Activated T-cell treated with anti-CD3 and anti-CD28 coated beads, Interleukin-2, amount 50 U/mL, for 4 hours (primary cell): ENCODE data around the gene TBRG4. TPM values are rescaled to one million over a fixed set of nuclear protein-coding genes. Genes with fewer than 3 reads are reported as not detected.
"Not testable (repeated sequence)": the region's sequence is repeated elsewhere in the genome, so short reads cannot be mapped to it uniquely, and the experiment has no call there.

Source experiments
- ATAC-seq, 2 donors: fragments of 200-7000 bp; cut with Tn5 transposase; one replicate each; pipeline ENCODE4 v1.10.0; 2021
- DNase-seq: peaks from one replicate; pipeline ENCODE4 v3.0.0-alpha.2; 2020
- H3K27me3 Mint-ChIP-seq: one replicate; pipeline ENCODE4 v1.8.0; 2021; ENCODE audit warnings: low read depth, mixed read lengths
- H3K36me3 Mint-ChIP-seq: one replicate; pipeline ENCODE4 v1.8.0; 2022; ENCODE audit warnings: mixed read lengths; ENCODE audit not compliant: insufficient read depth
- H3K4me1 Mint-ChIP-seq: one replicate; pipeline ENCODE4 v1.8.0; 2021; ENCODE audit warnings: low read depth, mixed read lengths
- H3K4me3 Mint-ChIP-seq: one replicate; pipeline ENCODE4 v1.8.0; 2021; ENCODE audit warnings: mild to moderate bottlenecking, moderate library complexity, mixed read lengths
- H3K9me3 Mint-ChIP-seq: one replicate; pipeline ENCODE4 v1.8.0; 2021; ENCODE audit warnings: mixed read lengths
- total RNA-seq, 3 donors: library from RNA; stranded (reverse); gene quantifications; one replicate each; pipeline ENCODE4 v1.2.1, GENCODE V29; 2021

Gene TBRG4
- total RNA-seq, 3 donors from 2014 or later, result 206 to 236 (median 233) TPM

DNA sequence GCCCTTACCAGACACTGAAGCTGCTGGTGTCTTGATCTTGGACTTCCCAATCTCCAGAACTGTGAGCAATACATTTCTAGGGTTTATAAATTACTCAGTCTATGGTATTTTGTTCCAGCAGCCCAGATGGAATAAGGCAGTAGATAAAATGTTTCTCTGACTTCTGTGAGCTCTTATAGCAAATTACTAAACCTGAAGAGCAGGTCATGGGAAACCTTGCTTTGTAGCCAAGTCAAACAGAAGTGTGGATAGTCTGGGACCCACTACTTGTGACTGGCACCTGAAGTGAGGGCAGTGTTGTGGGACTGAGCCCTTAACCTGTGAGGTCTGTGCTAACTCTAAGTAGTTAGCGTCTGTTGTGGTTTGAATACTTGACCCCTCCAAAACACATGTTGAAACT, 4.6 kb upstream of the TBRG4 start:
- H3K4me1 Mint-ChIP-seq, result peaks cover 12% of the 10 kb centered on the region
- no peak overlapping the region for H3K4me3 Mint-ChIP-seq
- H3K27me3 Mint-ChIP-seq, result peaks cover 4% of the 10 kb centered on the region
- no peaks in the 10 kb centered on the region for H3K9me3 Mint-ChIP-seq
- DNase-seq (no peak), ATAC-seq (no peak)
- peaks cover 3% of the 10 kb centered on the region for H3K36me3 Mint-ChIP-seq

- DNase-seq, result no peak
- no peak for ATAC-seq
- H3K4me3 Mint-ChIP-seq, result no peak overlapping the region
- H3K36me3 Mint-ChIP-seq, result peaks cover 6% of the 10 kb centered on the region
- peaks cover 17% of the 10 kb centered on the region for H3K4me1 Mint-ChIP-seq
- peaks cover 4% of the 10 kb centered on the region for H3K27me3 Mint-ChIP-seq
- no peaks in the 10 kb centered on the region for H3K9me3 Mint-ChIP-seq
Observed at GRCh38 chr7:45114926-45115325, 3.4 kb upstream of the TBRG4 start.

GRCh38 chr7:45114257-45114656, 2.8 kb upstream of the TBRG4 start:
- H3K4me3 Mint-ChIP-seq, H3K36me3 Mint-ChIP-seq, H3K27me3 Mint-ChIP-seq, DNase-seq, ATAC-seq, H3K9me3 Mint-ChIP-seq: not testable (repeated sequence)
- H3K4me1 Mint-ChIP-seq, result peaks cover 19% of the 10 kb centered on the region

DNA sequence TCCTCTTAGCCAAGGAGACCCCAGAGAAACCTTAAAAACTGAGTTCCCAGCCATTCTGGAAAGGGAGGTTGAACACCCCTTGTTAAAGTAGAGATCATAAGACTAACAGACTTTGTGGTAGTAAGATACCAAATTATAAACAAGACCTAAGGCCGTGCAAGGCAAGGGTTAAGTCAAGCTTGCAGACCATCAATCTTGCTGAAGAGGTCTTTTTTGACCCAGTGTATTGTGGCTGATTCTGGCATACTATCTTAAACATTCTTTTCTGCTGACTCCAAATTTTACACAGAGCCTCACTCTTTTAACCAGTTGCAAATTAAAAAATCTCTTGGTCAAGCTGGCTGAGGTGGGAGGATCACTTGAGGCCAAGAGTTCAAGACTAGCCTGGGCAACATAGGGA, 1.2 kb upstream of the TBRG4 start:
- Mint-ChIP-seq H3K4me3 (peak overlapping the region; percentile 59), H3K4me1 (peaks cover 31% of the 10 kb centered on the region), H3K27me3 (peaks cover 4% of the 10 kb centered on the region), H3K36me3 (peaks cover 18% of the 10 kb centered on the region), H3K9me3 (no peaks in the 10 kb centered on the region)
- ATAC-seq, result no peak
- DNase-seq, result no peak

DNA sequence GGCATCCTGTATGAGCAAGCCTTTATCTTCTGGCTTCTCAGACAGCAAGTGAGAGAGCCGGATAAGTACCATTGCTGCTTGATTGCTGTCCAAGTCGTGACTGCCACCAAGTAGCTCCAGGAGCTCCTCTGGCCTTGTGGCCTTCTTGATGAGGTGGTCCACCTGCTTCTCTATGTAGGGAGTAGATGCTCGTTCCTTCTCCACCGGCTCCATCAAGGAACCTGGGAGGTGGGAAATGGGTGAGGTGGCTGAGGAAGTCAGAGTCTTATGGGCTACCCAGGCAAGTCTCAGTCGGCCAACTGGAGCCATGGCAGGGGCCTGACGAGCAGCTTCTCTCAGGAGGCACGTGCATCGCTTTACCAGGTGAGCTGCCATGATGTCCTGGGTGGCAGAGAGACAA, 2.6 kb downstream of the TBRG4 start:
- no peaks in the 10 kb centered on the region for H3K9me3 Mint-ChIP-seq
- peak overlapping the region; percentile 54 for H3K4me3 Mint-ChIP-seq
- ATAC-seq (no peak), DNase-seq (no peak)
- no peaks in the 10 kb centered on the region for H3K27me3 Mint-ChIP-seq
- H3K4me1 Mint-ChIP-seq, result peaks cover 42% of the 10 kb centered on the region
- peaks cover 25% of the 10 kb centered on the region for H3K36me3 Mint-ChIP-seq

GRCh38 chr7:45107356-45107755, 4.1 kb downstream of the TBRG4 start:
- H3K4me1 Mint-ChIP-seq, result peaks cover 38% of the 10 kb centered on the region
- H3K27me3 Mint-ChIP-seq, result no peaks in the 10 kb centered on the region
- peaks cover 29% of the 10 kb centered on the region for H3K36me3 Mint-ChIP-seq
- DNase-seq, result no peak
- ATAC-seq, result no peak
- no peaks in the 10 kb centered on the region for H3K9me3 Mint-ChIP-seq
- peak overlapping the region; percentile 69 for H3K4me3 Mint-ChIP-seq

- Mint-ChIP-seq H3K27me3 (no peaks in the 10 kb centered on the region), H3K4me1 (peaks cover 33% of the 10 kb centered on the region), H3K4me3 (no peak overlapping the region), H3K36me3 (peaks cover 32% of the 10 kb centered on the region), H3K9me3 (no peaks in the 10 kb centered on the region)
- DNase-seq (no peak), ATAC-seq (no peak)
Observed at GRCh38 chr7:45106820-45107219, 4.7 kb downstream of the TBRG4 start.

DNA sequence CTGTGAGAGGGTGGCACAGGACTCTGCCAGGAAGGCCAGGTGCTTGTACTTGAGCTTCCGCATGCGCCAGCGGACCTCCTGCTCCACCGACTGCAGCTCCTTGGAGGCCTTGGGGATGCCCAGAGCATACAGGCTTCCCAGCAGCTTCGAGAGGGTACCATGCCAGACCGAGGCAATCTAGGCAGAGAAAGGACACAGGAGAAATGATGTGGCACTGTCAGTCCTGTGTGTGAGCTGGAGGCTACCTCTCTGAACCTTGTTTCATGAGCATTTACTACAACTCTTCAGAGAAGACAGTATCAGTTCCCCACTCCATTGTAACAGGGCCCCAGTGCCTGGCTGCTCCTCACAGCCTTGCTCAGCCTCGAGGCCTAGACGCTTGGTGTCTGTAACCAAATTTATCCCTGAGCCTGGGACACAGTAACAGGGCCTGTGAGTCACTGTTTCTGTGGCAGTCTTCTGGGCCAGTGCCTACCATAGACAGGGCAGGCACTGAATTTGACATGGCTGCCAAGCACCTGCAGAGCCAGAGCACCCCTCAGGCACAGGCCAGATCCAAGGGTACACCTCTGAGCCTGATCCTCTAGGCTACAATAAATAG, 5.8 kb downstream of the TBRG4 start:
- ATAC-seq (peak; percentile 24 to 38), DNase-seq (no peak)
- H3K36me3 Mint-ChIP-seq, result peaks cover 30% of the 10 kb centered on the region
- H3K4me1 Mint-ChIP-seq, result peaks cover 30% of the 10 kb centered on the region
- no peaks in the 10 kb centered on the region for H3K9me3 Mint-ChIP-seq
- no peak overlapping the region for H3K4me3 Mint-ChIP-seq
- no peaks in the 10 kb centered on the region for H3K27me3 Mint-ChIP-seq

DNA sequence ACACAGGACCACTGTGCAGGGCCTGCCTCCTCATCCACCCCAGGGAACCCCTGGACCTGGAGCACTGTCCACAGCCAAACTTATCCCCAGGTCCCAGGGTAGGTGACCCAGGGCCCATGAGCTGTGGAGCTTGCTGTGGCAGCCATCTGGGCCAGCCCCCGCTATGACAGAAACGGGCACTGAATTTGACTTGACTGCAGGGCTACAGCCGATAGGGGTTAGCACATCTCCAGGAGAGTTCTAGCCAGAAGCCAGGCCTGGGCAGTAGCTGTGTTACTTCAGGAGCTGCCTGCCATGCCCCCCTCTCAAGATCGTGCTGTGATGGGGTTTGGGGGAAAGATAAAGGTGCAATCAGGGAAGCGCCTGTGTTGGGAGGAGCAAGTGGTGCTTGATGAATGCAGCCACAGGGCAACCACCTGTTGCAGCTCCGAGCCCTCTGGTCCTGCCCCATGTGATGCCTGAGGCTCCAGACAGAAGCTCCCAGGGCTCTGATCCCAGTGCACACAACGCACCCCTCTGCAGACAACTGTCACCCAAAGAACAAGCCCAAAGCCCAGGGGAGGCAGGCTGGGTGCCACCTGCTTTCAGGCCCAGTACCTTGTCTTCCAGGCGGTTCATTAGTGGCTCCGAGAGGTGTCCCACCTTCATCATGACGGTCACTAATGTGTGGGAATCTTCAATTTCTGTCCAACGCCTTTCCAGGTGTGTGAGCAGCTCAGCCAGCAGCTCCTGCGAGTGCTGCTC, 6.5 kb downstream of the TBRG4 start:
- H3K36me3 Mint-ChIP-seq, result peaks cover 32% of the 10 kb centered on the region
- ATAC-seq (no peak), DNase-seq (no peak)
- no peaks in the 10 kb centered on the region for H3K9me3 Mint-ChIP-seq
- no peak overlapping the region for H3K4me3 Mint-ChIP-seq
- peaks cover 26% of the 10 kb centered on the region for H3K4me1 Mint-ChIP-seq
- H3K27me3 Mint-ChIP-seq, result no peaks in the 10 kb centered on the region

DNA sequence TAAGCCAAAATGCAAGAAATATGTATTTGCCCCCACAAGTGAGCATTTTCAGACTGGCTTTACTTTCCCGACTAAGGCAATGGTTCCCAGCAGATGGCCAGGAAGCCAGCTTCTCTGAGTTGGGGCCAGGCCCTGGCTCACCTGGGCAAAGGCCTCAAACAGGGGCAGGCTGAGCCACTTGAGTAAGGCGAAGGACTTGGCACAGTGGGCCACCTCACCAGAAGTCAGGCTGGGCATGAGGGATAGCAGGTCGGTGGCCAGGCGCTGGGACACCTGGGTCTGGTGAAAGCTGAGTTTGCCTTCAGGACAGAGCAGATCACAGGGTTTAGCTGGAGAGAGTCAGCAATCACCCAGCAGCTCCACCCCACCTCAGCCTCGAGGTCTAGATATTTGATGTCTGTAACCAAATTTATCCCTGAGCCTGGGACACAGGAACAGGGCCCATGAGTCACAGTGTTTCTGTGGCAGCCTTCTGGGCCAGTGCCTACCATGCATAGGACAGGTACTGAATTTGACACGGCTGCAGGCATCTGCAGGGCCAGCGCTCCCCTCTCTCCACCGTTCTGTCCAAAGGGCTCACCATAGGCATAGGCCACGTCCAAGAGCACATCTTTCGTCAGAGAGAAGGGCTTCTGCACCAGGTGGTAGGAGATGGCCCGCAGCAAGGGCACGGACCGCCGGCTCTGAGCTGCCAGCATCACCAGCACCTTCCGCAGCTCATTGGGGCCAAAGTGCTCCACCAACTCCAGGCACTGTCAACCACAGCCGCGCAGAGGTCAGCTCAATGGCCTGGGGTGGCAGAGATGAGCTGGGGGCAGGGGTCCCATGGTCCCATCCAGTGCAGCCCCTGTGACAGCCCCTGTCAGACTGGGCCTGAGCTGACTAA, 7.3 kb downstream of the TBRG4 start:
- DNase-seq (no peak), ATAC-seq (no peak)
- Mint-ChIP-seq H3K4me1 (peaks cover 23% of the 10 kb centered on the region), H3K4me3 (no peak overlapping the region), H3K36me3 (peaks cover 32% of the 10 kb centered on the region), H3K9me3 (no peaks in the 10 kb centered on the region), H3K27me3 (no peaks in the 10 kb centered on the region)

DNA sequence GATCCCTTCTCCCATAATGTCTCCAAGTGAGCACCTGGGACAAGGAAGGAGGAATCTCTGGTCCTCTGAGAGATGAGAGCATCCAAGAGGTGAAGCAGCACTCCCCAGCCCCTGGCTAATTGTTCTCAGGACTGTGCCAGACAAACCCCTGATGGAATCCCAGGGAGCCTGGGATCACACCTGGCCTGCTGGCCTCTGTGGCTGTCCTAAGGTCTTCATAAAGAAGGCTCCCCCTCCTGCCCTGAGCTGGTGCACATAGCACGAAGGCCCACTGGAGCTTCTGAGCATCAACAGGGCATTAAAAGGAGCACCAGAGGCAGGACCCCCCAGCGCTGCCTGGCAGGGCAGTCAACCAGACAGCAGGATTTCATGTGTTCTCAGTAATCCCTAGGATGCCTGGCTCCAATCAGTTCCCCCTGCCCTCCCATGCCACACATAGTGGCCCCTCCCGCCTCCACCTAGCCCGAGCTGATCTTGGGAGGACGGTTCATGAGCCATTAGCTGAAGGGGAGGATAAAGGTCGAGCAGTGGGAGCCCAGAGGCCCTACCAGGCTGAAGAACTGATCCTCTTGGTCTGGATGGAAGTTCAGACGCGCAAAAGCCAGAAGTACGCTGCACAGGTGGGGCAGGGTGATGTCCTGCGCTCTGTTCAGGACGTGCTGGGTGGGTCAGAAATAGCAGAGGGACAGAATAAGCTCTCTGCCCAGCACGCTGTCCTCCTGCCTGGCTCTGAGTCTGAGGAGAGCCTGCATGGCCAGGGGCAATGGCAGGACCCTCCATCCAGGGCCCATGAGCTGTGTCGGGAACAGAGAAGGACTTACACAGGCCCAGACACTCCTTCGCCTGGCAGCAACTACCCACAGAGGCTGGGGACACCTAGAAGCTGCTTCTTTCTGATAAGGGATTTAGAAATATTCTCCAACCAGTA, 8.4 kb downstream of the TBRG4 start:
- no peak for DNase-seq
- no peaks in the 10 kb centered on the region for H3K9me3 Mint-ChIP-seq
- no peaks in the 10 kb centered on the region for H3K27me3 Mint-ChIP-seq
- peaks cover 25% of the 10 kb centered on the region for H3K36me3 Mint-ChIP-seq
- no peak for ATAC-seq
- peaks cover 14% of the 10 kb centered on the region for H3K4me1 Mint-ChIP-seq
- H3K4me3 Mint-ChIP-seq, result no peak overlapping the region

- ATAC-seq, result no peak
- no peak for DNase-seq
- Mint-ChIP-seq H3K4me3 (no peak overlapping the region), H3K36me3 (peaks cover 16% of the 10 kb centered on the region), H3K9me3 (no peaks in the 10 kb centered on the region), H3K4me1 (peaks cover 3% of the 10 kb centered on the region), H3K27me3 (no peaks in the 10 kb centered on the region)
Observed at GRCh38 chr7:45101748-45102147, 9.7 kb downstream of the TBRG4 start.

DNA sequence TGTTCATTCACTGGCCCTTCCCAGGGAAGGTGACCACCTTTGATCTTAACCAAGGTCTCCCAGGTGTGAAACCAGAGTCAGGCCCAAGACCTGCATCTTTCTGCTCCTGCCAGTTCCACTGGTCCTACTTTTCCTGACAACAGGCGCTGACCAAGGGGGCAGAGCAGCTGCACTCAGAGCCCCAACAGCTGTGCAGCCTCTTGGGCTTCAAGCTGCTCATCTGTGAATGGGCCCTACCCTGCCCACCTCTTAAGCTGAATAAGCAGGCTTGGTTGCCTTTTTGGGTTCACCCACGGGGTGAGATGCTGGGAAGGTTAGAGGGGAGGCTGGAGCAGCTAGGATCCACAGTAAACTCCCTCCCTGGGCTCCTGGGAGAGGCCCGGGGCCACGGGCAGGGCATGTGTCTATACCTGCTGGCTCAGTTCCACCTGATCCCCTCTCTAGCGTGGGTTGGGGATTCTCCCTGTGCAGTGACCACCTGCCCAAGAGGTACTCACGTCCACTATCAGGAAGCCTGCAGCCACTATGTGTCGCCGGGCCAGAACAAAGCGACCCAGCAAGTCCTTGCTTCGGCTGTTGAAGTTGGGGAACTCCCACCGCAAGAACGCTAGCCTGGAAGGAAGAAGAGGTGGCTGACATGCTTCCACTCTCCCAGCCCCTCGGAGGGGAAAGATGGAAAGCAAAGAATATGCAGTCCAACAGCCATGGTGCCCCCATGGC, 10.6 kb downstream of the TBRG4 start:
- H3K27me3 Mint-ChIP-seq, result no peaks in the 10 kb centered on the region

More for the DNA sequence above, 10.6 kb downstream of the TBRG4 start:
- ATAC-seq, result no peak
- Mint-ChIP-seq H3K9me3 (no peaks in the 10 kb centered on the region), H3K36me3 (peaks cover 16% of the 10 kb centered on the region), H3K4me3 (no peak overlapping the region), H3K4me1 (no peaks in the 10 kb centered on the region)
- no peak for DNase-seq
